Mesenchymal stem cell (in vitro differentiated cells and primary cell): ENCODE results near the gene COG4.

ENCODE experiments used
- DNase-seq: peaks from one replicate; pipeline ENCODE4 v3.0.0-alpha.2; 2013
- H2AFZ ChIP-seq: one replicate; pipeline ENCODE4 v1.6.1; 2013; ENCODE audit warnings: low read depth, mild to moderate bottlenecking, control low read depth, inconsistent platforms, low read length, moderate library complexity
- H2AK5ac ChIP-seq: 2 replicates; pipeline ENCODE4 v1.6.1; 2013; ENCODE audit warnings: low read length, moderate library complexity, mild to moderate bottlenecking, inconsistent platforms; ENCODE audit not compliant: severe bottlenecking
- H2BK120ac ChIP-seq: one replicate; pipeline ENCODE4 v1.6.1; 2013; ENCODE audit warnings: low read depth, mild to moderate bottlenecking, inconsistent platforms, low read length, moderate library complexity
- H2BK12ac ChIP-seq, 2 experiments: one replicate each; pipeline ENCODE4 v1.6.1; 2013; ENCODE audit warnings: inconsistent platforms in 2 of 2, low read length in 2 of 2, mild to moderate bottlenecking in 2 of 2, moderate library complexity in 2 of 2, control low read depth in 1 of 2
- H2BK15ac ChIP-seq: one replicate; pipeline ENCODE4 v1.6.1; 2013; ENCODE audit warnings: mild to moderate bottlenecking, low read depth, inconsistent platforms; ENCODE audit not compliant: poor library complexity, severe bottlenecking
- H2BK5ac ChIP-seq: 2 replicates; pipeline ENCODE4 v1.6.1; 2013; ENCODE audit warnings: low read depth, mild to moderate bottlenecking, low read length, control low read depth, inconsistent platforms; ENCODE audit not compliant: poor library complexity, severe bottlenecking
- H3K14ac ChIP-seq, 2 experiments: one replicate each; pipeline ENCODE4 v1.6.1; 2013; ENCODE audit warnings: inconsistent platforms in 2 of 2, low read length in 2 of 2, control low read depth in 1 of 2, mild to moderate bottlenecking in 1 of 2, moderate library complexity in 1 of 2
- H3K18ac ChIP-seq, 2 experiments: one replicate each; pipeline ENCODE4 v1.6.1; 2013; ENCODE audit warnings: inconsistent platforms in 2 of 2, low read length in 2 of 2, control low read depth in 1 of 2, low read depth in 1 of 2, mild to moderate bottlenecking in 1 of 2
- H3K23ac ChIP-seq, 2 experiments: one replicate each; pipeline ENCODE4 v1.6.1; 2013; ENCODE audit warnings: inconsistent platforms in 2 of 2, low read length in 2 of 2, mild to moderate bottlenecking in 2 of 2, moderate library complexity in 2 of 2, control low read depth in 1 of 2
- H3K27ac ChIP-seq: 2 replicates; pipeline ENCODE4 v1.5.1; 2013; ENCODE audit warnings: mild to moderate bottlenecking, moderate library complexity, low read length, control low read depth, inconsistent platforms; ENCODE audit not compliant: poor library complexity, severe bottlenecking
- H3K27me3 ChIP-seq, 2 experiments: 2 replicates each; pipeline versions ENCODE4 v1.6.1 to v1.7.0; 2013; ENCODE audit warnings: low read length in 2 of 2, mild to moderate bottlenecking in 2 of 2, moderate library complexity in 2 of 2, control low read depth in 1 of 2, inconsistent platforms in 1 of 2; ENCODE audit not compliant: control insufficient read depth in 1 of 2, insufficient read depth in 1 of 2
- H3K36me3 ChIP-seq, 2 experiments: 2 replicates each; pipeline versions ENCODE4 v1.6.1 to v1.7.0; 2013; ENCODE audit warnings: low read length in 2 of 2, control low read depth in 1 of 2, inconsistent platforms in 1 of 2, low read depth in 1 of 2, mild to moderate bottlenecking in 1 of 2; ENCODE audit not compliant: insufficient read depth in 2 of 2, control insufficient read depth in 1 of 2
- H3K4ac ChIP-seq, 2 experiments: one replicate each; pipeline ENCODE4 v1.6.1; 2013; ENCODE audit warnings: inconsistent platforms in 2 of 2, low read length in 2 of 2, mild to moderate bottlenecking in 2 of 2, moderate library complexity in 2 of 2, control low read depth in 1 of 2, low read depth in 1 of 2
- H3K4me1 ChIP-seq: 2 replicates; pipeline ENCODE4 v1.6.1; 2013; ENCODE audit warnings: low read depth, low read length, control low read depth; ENCODE audit not compliant: control insufficient read depth, insufficient read depth
- H3K4me2 ChIP-seq: 2 replicates; pipeline ENCODE4 v1.6.1; 2013; ENCODE audit warnings: low read length, mild to moderate bottlenecking, inconsistent platforms; ENCODE audit not compliant: poor library complexity, severe bottlenecking
- H3K4me3 ChIP-seq, 2 experiments: 2 replicates each; pipeline versions ENCODE4 v1.5.1 to v1.7.0; 2013; ENCODE audit warnings: low read length in 2 of 2, mild to moderate bottlenecking in 2 of 2, control low read depth in 1 of 2, low read depth in 1 of 2; ENCODE audit not compliant: insufficient read depth in 1 of 2
- H3K79me1 ChIP-seq: replicated peaks from 2 replicates; pipeline ENCODE4 v1.6.1; 2013; ENCODE audit warnings: mild to moderate bottlenecking, control low read depth, low read length, inconsistent platforms; ENCODE audit not compliant: poor library complexity, severe bottlenecking
- H3K9ac ChIP-seq: 2 replicates; pipeline ENCODE4 v1.7.0; 2013; ENCODE audit warnings: mild to moderate bottlenecking, low read length, moderate library complexity
- H3K9me3 ChIP-seq: 2 replicates; pipeline ENCODE4 v1.7.0; 2013; ENCODE audit warnings: mild to moderate bottlenecking, low read length; ENCODE audit not compliant: control insufficient read depth
- H4K8ac ChIP-seq: one replicate; pipeline ENCODE4 v1.6.1; 2013; ENCODE audit warnings: inconsistent platforms, mild to moderate bottlenecking, low read length, moderate library complexity
- H4K91ac ChIP-seq: one replicate; pipeline ENCODE4 v1.6.1; 2013; ENCODE audit warnings: mild to moderate bottlenecking, low read length, inconsistent platforms
- WGBS: methylation state at CpG from one replicate; pipeline ENCODE4 v1.1.7; 2013; ENCODE audit warnings: mixed read lengths; 5-methylcytosine and 5-hydroxymethylcytosine counted together

COG4 gene

GRCh38 chr16:70512456-70512855, 10.9 kb downstream of the COG4 start:
- peaks cover 1% of the 10 kb centered on the region for H3K79me1 ChIP-seq
- no peak overlapping the region for H3K9ac ChIP-seq
- no peak overlapping the region for H2BK120ac ChIP-seq
- no peak overlapping the region for H2AK5ac ChIP-seq
- no peaks in the 10 kb centered on the region for H3K27me3 ChIP-seq
- H4K8ac ChIP-seq, result no peak overlapping the region
- H3K4ac ChIP-seq, result no peak overlapping the region
- H3K23ac ChIP-seq, result no peak overlapping the region
- no peaks in the 10 kb centered on the region for H3K9me3 ChIP-seq
- H3K18ac ChIP-seq, result no peak overlapping the region
- H3K14ac ChIP-seq, result no peak overlapping the region
- no peak overlapping the region for H4K91ac ChIP-seq
- H3K4me1 ChIP-seq, result no peaks in the 10 kb centered on the region
- no peak overlapping the region for H3K4me3 ChIP-seq
- 88% methylated on average over 4 of the region's 5 CpGs for WGBS
- peaks cover 46 to 92% of the 10 kb centered on the region in 2 experiments for H3K36me3 ChIP-seq
- no peak overlapping the region for H2BK15ac ChIP-seq
- DNase-seq, result no peak
- H3K4me2 ChIP-seq, result no peak overlapping the region
- no peak overlapping the region for H2AFZ ChIP-seq
- no peak overlapping the region for H2BK5ac ChIP-seq
- no peak overlapping the region for H3K27ac ChIP-seq
- no peak overlapping the region for H2BK12ac ChIP-seq

- H3K9ac ChIP-seq, result no peak overlapping the region
- H3K4me3 ChIP-seq, result no peak overlapping the region
- no peak overlapping the region for H3K18ac ChIP-seq
- H3K79me1 ChIP-seq, result peaks cover 1% of the 10 kb centered on the region
- H3K36me3 ChIP-seq, result peaks cover 42 to 92% of the 10 kb centered on the region in 2 experiments
- H2AK5ac ChIP-seq, result no peak overlapping the region
- H2BK5ac ChIP-seq, result no peak overlapping the region
- no peak overlapping the region for H3K4me2 ChIP-seq
- H3K23ac ChIP-seq, result no peak overlapping the region
- H3K4ac ChIP-seq, result no peak overlapping the region
- H2BK15ac ChIP-seq, result no peak overlapping the region
- H2BK120ac ChIP-seq, result no peak overlapping the region
- no peak overlapping the region for H2AFZ ChIP-seq
- no peaks in the 10 kb centered on the region for H3K27me3 ChIP-seq
- no peaks in the 10 kb centered on the region for H3K4me1 ChIP-seq
- DNase-seq, result no peak
- H3K9me3 ChIP-seq, result no peaks in the 10 kb centered on the region
- H3K14ac ChIP-seq, result no peak overlapping the region
- 95% methylated on average over 1 of the region's 1 CpG for WGBS
- H4K91ac ChIP-seq, result no peak overlapping the region
- no peak overlapping the region for H2BK12ac ChIP-seq
- H3K27ac ChIP-seq, result no peak overlapping the region
- no peak overlapping the region for H4K8ac ChIP-seq
These were observed 11.5 kb downstream of the COG4 start for GRCh38 chr16:70511833-70512232.

GRCh38 chr16:70510216-70510615, 13.1 kb downstream of the COG4 start:
- no peak overlapping the region for H2BK5ac ChIP-seq
- no peaks in the 10 kb centered on the region for H3K9me3 ChIP-seq
- no peak overlapping the region for H3K4me2 ChIP-seq
- no peak for DNase-seq
- 97% methylated on average over 3 of the region's 3 CpGs for WGBS
- no peak overlapping the region for H3K4ac ChIP-seq
- no peak overlapping the region for H3K27ac ChIP-seq
- no peak overlapping the region for H2BK15ac ChIP-seq
- no peaks in the 10 kb centered on the region for H3K79me1 ChIP-seq
- no peak overlapping the region for H3K9ac ChIP-seq
- no peak overlapping the region for H2BK120ac ChIP-seq
- peaks cover 44 to 84% of the 10 kb centered on the region in 2 experiments for H3K36me3 ChIP-seq
- no peak overlapping the region for H2AFZ ChIP-seq
- no peak overlapping the region for H3K18ac ChIP-seq
- no peak overlapping the region for H3K4me3 ChIP-seq
- H3K4me1 ChIP-seq, result no peaks in the 10 kb centered on the region
- no peaks in the 10 kb centered on the region for H3K27me3 ChIP-seq
- no peak overlapping the region for H2BK12ac ChIP-seq
- H3K14ac ChIP-seq, result no peak overlapping the region
- H4K91ac ChIP-seq, result no peak overlapping the region
- H2AK5ac ChIP-seq, result no peak overlapping the region
- no peak overlapping the region for H4K8ac ChIP-seq
- no peak overlapping the region for H3K23ac ChIP-seq

- 94% methylated on average over 3 of the region's 5 CpGs for WGBS
- Histone ChIP-seq H2AK5ac (no peak overlapping the region), H2BK12ac (no peak overlapping the region), H3K36me3 (peaks cover 36 to 80% of the 10 kb centered on the region in 2 experiments), H3K4me2 (no peak overlapping the region), H3K23ac (no peak overlapping the region), H3K4me3 (no peak overlapping the region), H2BK5ac (no peak overlapping the region), H2BK120ac (no peak overlapping the region), H2BK15ac (no peak overlapping the region), H3K27ac (no peak overlapping the region), H3K4ac (no peak overlapping the region), H4K8ac (no peak overlapping the region), H2AFZ (no peak overlapping the region), H3K14ac (no peak overlapping the region), H4K91ac (no peak overlapping the region), H3K27me3 (no peaks in the 10 kb centered on the region), H3K18ac (no peak overlapping the region), H3K79me1 (no peaks in the 10 kb centered on the region), H3K4me1 (no peaks in the 10 kb centered on the region), H3K9ac (no peak overlapping the region), H3K9me3 (no peaks in the 10 kb centered on the region)
- DNase-seq, result peak; percentile 15
These were observed 14.6 kb downstream of the COG4 start for GRCh38 chr16:70508752-70509151.
